ENCODE data around the gene KCTD15.

KCTD15 gene

DNA sequence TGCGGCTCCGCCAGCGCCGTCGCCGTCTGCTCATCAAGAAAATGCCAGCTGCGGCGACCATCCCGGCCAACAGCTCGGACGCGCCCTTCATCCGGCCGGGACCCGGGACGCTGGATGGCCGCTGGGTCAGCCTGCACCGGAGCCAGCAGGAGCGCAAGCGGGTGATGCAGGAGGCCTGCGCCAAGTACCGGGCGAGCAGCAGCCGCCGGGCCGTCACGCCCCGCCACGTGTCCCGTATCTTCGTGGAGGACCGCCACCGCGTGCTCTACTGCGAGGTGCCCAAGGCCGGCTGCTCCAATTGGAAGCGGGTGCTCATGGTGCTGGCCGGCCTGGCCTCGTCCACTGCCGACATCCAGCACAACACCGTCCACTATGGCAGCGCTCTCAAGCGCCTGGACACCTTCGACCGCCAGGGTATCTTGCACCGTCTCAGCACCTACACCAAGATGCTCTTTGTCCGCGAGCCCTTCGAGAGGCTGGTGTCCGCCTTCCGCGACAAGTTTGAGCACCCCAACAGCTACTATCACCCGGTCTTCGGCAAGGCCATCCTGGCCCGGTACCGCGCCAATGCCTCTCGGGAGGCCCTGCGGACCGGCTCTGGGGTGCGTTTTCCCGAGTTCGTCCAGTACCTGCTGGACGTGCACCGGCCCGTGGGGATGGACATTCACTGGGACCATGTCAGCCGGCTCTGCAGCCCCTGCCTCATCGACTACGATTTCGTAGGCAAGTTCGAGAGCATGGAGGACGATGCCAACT is 24.4 kb upstream of the KCTD15 start:
- DNase-seq, result no peak

DNA sequence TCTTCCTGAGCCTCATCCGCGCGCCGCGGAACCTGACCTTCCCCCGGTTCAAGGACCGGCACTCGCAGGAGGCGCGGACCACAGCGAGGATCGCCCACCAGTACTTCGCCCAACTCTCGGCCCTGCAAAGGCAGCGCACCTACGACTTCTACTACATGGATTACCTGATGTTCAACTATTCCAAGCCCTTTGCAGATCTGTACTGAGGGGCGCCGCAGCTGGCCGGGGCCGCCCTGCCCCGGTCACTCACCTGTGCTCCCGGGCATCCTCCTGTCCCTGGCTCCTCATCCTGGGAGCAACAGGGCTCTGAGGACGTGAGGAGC is 23.9 kb upstream of the KCTD15 start:
- no peak for DNase-seq

DNA sequence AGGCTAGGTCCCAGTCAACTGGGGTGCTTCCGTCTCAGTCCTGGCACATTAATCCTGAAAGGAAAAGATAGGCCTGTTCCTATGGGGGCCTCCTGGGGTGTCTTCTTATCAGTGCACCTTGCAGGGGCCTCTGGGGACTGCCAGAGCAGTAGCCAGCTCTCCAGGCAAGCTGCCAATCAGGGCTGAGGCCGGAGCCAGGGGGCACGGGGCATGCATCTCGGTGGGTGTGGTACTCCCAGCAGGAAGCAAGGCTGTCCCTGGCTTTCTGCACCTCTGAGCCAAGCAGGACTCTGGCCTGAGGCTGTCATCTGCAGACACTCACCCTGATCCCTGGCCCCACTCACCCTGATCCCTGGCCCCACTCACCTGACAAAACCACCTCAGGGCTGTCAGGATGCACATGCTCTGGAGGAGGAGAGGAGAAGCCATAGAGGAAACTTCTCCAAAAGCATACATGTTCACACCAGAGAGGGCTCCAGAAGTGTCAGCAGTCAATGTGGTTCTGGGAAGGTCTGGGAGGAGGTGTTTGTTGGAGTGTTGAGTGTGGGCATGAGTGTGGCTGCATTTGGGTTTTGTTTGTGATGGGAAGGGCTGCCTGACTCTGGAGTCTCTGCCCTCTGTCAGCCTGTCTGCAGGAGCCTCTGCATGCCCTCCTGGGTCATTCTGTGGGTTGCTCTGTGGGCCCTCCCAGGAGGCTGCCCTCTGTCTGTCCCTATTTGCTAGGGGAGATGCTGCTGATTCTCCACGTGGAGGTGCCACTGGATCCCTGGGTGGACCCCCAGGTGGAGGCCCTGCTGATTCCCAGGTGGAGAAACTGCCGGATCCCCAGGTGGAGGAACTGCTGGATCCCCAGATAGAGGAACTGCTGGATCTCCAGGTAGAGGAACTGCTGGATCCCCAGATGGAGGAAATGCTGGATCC is 22.7 kb upstream of the KCTD15 start:
- no peak for DNase-seq

DNA sequence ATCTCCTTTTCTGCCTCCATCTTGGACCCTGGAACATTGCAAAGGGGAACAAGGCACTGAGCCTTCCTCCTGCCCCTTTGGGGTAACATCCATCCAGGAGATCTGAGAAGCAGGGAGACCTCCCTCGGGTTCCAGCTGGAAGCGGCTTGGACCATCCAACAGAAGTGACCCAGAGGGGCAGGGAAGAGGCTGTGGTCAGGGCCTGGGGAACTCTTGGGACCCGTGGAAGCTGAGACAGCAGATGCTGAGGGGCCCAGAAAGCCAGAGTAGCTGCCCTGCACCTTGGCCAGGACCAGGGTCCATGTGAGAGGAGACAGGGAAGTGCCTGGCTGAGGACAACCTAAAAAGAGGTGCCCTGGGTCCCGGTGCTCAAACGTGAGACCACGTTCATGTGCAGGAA is 21.9 kb upstream of the KCTD15 start:
- DNase-seq, result no peak

- no peak for DNase-seq
Observed at GRCh38 chr19:33775731-33776487, 20.8 kb upstream of the KCTD15 start.

DNA sequence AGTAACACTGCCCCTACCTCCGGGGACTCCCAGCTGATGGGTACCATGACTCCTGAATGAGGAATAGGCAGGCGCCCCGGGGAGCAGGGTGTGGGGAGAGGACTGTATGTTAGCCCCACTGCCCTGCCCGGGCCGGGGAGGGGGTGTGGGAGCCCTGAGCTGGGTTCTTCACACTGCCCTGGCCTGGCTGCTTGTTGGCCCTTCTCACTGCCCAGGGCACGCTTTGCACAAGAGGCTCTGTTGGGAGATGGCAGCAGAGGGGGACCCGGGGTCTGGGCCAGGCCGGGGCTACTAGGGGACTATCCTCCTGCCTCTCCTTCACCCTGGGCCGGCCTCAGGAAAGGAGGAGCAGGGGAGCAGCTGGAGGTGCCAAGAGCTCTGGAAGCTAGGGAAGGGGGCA is 19.3 kb upstream of the KCTD15 start:
- DNase-seq, result no peak

GRCh38 chr19:33777753-33778088 is 18.9 kb upstream of the KCTD15 start:
- no peak for DNase-seq

DNA sequence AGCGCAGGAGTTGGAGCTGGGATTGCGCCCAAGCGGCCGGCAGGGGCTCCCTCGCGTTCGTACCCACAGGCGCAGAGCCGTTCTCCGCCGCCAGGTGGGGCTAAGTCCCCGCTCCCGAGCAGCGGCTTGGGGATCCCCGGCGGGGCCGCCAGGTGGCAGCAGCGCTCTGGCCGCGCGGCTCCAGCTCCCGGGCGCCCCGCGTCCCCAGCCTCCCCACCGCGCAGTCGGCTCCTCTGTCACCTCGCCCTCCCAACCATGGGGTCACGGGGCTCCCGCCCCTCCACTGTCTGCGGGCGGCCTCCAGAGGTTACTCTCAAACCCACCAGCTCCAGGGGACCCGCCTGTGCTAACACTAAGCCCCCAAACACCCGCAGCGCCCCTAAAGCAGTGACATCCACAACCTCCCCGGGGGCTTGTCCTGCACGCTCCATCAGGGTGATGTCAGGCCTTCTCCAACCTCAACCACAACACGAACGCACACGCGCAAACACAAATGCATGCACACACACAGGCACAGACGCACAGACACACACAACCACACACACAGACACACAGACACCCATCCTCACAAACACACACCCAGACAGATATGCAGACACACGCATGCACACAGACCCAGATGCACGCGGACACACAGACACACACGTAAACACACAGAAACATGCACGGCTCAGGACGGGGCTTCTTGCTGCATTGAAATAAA is 18.4 kb upstream of the KCTD15 start:
- DNase-seq, result peak; percentile 90

DNA sequence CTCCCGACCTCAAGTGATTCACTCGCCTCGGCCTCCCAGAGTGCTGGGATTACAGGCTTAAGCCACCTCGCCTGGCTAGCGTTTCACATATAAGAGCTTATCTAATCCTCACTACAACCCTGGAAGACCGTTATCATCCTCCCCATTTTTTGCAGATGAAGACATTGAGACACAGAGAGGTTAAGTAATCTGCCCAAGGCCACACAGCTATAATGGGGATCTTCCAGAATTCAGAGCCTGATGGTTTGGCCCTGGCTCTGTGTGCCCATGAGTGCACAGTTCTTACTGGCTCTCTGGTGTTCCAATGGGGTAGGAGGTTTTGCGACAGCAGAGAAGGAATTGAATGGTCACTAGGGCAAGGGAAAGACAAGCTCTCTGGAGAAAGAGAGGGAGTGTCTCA is 16.8 kb upstream of the KCTD15 start:
- DNase-seq, result no peak

DNA sequence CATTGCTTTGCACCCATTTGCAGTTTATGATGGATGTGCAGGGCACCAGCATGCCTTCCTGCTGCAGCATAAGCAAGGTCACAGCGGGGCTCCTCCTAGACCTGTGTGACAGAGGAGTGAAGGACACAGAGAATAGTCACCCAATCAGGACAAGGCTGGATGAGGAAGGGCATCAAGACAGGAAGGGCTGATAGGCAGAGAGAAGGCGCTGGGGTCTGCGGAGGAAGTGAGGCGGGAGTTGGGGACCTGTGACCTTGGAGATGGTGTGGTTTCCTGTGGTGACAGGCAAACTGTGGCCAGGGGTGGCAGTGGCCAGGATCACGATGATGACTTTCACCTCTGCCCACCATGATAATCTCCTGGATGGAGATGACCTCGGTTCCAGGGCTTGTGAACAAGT is 16.4 kb upstream of the KCTD15 start:
- DNase-seq, result no peak

DNA sequence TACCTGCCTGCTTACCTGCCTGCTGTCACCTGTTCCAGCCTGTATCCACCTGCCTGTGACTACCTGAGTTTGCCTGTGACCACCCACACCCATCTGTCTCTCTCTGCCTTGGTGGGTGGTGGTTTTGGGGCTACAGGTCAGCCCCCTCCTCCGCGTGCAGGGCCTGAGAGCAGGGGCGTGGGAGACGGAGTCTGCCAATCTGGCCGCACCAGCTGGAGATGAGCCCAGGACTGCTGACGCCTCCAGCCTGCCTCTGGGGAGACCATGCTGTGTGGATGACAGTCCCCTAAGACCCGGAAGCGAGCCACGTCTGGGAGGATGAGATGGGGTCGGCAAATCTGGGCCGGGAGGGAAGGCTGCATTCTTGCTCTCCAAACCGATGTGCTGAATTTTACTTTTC is 15.9 kb upstream of the KCTD15 start:
- no peak for DNase-seq

- DNase-seq, result no peak
Observed at GRCh38 chr19:33781415-33781935, 15.2 kb upstream of the KCTD15 start.

DNA sequence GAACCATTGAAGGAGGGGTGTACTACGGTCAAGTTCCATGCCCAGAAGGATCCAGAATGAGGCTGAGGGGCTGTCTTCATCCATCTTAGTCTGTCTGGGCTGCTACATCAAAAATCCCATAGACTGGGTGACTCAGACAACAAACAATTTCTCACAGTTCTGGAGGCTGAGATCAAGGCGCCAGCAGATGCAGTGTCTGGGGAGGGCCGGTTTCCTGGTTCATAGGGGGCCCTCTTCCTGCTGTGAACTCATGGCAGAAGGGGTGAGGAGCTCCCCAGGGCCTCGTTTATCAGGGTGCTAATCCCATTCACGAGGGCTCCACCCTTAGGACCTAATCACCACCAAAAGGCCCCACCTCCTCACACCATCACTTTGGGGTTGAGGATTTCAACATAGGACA is 14.7 kb upstream of the KCTD15 start:
- DNase-seq, result no peak

DNA sequence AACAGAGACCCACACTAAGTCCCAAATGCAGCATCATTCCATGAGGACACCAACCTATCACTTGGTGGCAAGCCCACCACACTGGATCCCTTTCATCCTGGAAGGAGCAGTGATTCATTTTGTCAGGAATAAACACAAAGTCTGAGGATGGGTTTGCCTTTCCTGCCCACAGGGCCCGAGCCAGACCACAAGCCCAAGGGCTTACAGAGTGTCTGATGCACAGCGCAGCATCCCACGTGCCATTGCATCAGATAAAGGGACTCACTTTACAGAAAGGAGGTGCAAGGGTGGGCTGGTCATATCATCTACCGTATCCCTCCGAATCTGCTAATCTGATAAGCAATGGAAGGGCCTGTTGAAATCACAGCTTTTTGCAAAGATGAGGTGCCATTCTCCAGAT is 12.2 kb upstream of the KCTD15 start:
- DNase-seq, result no peak

GRCh38 chr19:33785795-33786194 is 10.9 kb upstream of the KCTD15 start:
- no peak for DNase-seq

DNA sequence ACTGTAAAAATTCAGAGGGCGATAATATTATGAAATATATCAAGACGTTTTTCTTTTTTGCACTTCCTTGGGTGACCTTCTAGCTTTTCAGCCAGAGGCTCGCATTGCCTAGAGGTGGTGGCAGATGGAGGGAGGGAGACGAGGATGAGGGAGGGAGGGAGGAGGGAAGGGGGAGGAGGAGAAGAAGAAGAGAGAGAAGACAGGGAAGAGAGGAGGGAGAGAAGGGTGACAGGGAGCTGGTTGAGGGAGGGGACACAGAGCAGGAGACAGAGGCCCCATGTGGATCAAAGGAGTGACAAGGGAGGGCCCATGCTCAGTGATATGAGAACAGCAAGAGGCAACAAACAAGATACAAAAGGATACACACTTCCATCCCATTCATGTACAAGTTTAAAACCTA is 8.0 kb upstream of the KCTD15 start:
- DNase-seq, result no peak

DNA sequence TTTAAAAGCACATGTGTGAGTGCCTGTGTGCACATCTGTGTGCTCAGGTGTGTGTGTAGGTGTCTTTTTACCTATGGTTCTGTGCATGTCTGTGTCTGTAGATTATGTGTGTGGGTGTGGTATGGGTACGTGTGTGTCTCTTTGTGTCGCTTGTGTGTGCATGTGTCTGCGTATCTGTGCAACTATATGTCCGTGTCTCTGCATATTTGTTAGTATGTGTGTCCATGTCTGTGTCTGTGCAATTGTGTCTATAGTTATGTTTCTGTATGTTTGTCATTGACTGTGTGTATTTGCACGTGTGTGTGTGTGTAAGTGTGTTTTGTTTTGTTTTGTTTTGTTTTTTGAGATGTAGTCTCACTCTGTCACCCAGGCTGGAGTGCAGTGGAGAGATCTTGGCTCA is 7.3 kb upstream of the KCTD15 start:
- DNase-seq, result no peak

DNA sequence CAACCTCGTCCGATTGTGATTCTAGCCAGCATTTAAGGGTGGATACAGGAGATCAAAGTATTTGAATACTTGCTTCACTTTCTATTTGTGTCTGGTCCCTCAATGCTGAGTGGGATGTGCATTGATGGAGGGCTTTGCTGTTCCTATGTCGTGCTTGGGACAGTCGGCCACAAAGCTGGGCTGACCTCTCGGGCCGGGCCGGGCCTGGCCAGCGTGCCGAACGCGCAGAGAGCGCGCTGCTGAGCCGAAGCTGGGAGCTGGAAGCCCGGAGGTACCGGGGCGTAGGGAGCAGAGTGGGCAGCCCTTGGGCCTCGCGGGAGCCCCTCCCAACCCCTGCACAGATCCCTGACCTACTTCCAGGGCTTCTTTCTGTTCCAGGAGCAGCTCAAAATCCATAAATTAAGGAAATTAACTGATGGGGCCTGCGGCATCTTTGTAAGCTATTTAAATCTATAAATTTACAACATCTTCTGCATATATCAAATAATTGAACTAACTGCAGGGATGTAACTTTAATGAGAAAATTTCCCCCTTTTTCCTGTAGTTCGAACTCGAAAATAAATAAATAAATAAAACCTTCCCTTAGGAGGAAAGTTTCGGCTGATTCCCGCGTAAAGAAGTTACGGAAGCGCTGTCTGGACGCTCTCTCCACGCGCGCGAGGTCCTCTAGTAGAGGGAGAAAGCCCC is 1.8 kb upstream of the KCTD15 start:
- no peak for DNase-seq

- DNase-seq, result peak; percentile 55
Observed at GRCh38 chr19:33795370-33796163, 1.1 kb upstream of the KCTD15 start.

DNA sequence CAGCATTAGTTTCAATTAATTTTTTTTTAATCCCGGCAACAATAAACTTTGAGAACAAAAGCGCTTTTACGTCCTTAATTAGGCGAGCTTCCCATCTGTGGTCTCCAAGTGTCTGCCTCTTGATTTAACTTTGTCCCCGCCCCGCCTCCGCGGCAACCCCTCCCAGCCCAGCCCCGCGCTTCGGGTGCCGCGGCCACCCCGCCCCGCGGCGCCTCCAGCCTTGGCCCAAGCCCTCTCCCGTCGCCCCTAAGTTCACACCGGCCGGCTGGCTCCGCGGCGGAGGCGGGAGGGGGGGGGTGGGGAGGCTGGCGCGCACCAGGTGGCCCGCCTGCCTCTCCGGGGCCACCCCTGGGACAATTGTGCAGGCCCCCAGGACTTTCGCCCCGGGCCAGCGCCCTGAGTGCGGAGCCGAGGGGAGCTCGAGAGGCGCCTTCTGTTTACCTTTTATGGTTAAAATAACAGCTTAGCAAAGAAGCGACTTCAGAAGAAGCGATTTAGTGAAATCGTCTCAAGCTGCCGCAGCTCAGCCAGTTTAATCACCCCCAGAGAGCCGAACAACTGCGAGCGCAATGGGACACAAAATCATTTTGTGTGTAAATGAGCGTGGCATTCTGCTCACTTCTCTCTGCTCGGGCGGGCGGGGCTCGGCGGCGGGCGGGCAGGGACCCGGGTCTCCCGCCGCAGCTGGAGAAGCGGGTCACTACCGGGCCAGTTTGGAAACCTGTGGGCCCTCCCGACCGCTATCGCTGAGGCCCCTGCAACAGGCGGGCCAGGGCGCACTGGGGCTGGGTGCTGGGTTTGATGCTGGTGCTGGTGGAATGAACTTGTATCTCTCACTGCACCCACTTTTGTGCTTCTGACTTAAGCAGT is 1.4 kb downstream of the KCTD15 start:
- peak; percentile 37 for DNase-seq

Data from CD4-positive, alpha-beta T cell treated with Interleukin-17A for 4 hours (primary cell).